HG03066 (cell line): ENCODE data around the gene POFUT2.

Experiments used
- ATAC-seq: cut with Tn5 transposase; IDR thresholded peaks from one replicate; pipeline ENCODE4 v1.9.1; 2021; ENCODE audit warnings: low read depth; ENCODE audit not compliant: unreplicated experiment

The POFUT2 gene

DNA sequence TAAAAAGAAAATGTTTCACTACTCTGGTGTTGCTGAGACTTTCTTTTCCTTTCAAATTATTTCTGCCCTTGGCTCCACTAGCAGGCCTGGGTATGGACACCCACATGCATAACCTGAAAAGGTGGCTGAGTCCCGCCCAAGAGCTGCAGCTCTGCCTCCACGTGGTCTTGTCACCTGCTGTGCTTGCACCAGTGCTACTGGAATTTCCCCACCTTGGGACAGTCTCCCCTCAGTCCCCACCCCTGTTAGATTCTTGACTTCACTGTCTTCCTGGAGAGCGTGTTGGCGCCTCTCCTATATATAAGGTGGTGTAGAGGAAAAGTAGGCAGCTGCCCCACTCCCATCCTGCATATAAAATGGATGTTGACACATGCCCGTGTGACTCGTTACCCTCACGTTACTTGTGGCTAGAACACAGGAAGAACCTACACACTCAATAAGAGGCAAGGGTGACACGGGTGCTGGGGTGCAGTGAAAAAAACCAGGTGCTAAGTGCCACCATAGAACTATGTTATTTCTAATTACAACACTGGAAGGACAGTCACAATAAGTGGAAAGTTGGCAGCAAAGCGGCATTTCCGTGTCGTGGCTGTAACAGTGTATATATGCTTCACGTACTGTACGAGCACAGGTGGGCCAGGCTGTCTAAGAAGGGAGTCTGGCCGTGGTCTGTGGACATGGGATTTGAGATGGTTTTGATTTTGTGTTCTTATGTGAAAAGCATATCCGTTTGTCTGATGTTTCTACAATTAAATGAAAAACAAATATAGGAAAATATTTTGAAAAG is 61.0 kb downstream of the POFUT2 start:
- no peak for ATAC-seq

DNA sequence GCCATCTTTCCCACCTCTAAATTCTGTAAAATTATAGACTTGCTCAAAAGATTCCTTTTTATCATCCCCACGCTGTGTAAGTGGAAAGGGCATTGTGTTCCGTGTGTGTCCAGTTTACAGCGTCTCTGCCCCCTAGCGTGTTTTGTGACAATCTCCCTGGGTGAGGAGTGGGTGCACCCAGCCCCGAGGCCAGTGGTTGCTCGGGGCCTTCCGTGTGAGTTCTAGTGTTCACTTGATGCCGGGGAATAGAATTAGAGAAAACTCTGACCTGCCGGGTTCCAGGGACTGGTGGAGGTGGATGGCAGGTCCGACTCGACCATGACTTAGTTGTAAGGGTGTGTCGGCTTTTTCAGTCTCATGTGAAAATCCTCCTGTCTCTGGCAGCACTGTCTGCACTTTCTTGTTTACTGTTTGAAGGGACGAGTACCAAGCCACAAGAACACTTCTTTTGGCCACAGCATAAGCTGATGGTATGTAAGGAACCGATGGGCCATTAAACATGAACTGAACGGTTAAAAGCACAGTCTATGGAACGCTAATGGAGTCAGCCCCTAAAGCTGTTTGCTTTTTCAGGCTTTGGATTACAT is 61.9 kb downstream of the POFUT2 start:
- ATAC-seq, result no peak

DNA sequence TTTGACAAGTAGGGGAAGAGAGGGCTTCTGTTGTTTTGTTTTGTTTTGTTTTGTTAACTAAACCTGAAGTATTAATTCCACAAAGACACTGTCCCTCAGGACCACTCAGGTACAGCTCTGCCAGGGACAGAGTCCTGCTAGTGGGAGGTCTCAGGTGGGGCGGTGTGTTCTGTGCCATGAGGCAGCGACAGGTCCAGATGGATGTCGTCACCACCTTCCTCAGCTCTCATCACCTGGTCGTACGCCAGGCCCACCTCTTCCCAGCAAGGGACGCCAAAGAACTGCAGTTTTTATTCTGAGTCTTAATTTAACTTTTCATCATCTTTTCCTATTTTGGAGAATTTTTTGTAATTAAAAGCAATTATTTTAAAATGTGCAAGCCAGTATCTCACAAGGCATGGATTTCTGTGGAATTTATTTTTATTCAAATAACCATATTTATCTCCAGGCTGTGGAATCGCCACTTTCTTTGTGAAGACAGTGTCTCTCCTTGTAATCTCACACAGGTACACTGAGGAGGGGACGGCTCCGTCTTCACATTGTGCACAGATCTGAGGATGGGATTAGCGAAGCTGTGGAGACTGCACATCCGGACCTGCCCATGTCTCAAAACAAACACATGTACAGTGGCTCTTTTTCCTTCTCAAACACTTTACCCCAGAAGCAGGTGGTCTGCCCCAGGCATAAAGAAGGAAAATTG is 62.5 kb downstream of the POFUT2 start:
- no peak for ATAC-seq

DNA sequence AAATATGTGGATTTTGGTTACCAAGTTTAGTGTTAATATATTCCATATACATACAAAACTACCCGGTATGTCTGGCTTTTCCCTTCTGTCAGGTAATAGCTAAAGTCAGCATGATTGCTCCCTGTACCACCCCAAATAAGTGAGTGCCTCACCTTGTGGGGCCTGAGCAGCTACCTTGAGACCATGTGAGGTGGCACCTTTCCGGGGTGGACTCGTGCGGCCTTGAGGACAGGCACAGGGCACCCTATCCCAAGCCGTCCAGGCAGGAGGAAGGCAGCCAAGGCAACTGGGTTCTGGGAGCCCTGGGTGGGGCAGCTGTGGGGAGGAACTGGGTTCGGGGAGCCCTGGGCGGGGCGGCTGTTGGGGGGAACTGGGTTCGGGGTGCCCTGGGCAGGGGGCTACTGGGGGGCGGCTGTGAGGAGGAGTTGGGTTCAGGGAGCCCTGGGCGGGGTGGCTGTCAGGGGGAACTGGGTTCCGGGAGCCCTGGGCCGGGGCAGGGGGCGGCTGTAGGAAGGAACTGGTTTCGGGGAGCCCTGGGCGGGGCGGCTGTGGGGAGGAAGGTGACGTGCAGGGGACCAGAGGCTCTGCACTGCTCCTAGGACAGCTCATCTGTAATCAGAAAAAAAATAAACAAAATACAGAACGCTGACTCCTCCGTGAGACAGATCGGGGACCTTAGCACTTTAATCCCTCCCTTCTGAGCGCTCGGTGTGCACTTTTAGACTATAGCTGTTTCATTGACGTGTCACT is 63.3 kb downstream of the POFUT2 start:
- no peak for ATAC-seq

DNA sequence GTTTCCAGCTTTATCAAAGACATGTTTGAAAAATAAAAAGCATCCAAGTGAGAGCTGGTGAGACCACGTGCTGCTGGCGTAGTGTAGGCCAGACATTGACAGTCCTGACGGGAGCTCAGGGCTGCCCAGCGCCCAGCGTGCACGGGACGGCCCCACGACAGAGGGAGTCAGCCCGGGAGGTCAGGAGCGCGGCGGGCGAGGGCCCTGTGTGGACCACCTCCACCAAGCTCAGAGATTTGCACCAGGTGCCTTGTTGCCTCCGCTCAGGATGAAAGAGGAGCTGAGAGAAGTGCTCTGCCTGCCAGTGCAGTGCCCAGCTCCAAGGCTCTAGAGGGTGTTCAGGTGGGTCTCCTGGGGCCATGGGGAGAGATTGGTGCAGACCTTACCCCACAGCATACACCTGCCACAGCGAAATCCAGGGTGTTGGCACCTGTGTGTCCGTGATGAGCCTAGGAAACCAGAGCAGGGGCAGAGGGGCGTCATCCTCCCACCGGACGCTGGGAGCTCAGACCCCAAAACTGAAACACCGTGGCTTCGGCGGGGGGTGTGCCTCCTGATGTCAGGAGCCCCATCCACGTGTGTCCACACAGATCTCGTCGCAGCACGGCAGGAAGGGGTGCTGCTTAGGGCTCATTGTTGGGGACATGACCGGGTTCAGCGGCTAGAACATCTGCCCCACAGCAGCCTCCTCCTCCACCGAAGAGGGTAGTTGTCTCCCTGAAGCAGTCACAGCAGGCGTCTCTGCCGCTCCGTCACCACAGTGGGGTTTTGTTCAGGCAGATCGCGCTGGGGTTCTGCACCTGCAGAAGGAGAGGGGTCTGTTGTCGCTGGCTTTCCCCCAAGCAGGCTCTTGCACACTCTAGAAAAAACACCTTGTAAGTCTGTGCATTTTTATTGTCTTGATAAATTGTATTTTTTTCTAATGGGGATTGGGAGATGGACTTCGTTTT is 64.2 kb downstream of the POFUT2 start:
- ATAC-seq, result no peak

DNA sequence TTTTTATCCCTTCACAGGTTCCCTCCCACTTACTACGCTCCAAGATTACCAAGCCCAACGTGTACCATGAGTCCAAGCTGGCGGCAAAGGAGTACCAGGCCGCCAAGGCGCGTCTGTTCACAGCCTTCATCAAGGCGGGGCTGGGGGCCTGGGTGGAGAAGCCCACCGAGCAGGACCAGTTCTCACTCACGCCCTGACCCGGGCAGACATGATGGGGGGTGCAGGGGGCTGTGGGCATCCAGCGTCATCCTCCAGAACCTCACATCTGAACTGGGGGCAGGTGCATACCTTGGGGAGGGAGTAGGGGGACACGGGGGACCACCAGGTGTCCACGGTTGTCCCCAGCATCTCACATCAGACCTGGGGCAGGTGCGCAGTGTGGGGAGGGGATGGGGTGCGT is 65.7 kb downstream of the POFUT2 start:
- no peak for ATAC-seq

DNA sequence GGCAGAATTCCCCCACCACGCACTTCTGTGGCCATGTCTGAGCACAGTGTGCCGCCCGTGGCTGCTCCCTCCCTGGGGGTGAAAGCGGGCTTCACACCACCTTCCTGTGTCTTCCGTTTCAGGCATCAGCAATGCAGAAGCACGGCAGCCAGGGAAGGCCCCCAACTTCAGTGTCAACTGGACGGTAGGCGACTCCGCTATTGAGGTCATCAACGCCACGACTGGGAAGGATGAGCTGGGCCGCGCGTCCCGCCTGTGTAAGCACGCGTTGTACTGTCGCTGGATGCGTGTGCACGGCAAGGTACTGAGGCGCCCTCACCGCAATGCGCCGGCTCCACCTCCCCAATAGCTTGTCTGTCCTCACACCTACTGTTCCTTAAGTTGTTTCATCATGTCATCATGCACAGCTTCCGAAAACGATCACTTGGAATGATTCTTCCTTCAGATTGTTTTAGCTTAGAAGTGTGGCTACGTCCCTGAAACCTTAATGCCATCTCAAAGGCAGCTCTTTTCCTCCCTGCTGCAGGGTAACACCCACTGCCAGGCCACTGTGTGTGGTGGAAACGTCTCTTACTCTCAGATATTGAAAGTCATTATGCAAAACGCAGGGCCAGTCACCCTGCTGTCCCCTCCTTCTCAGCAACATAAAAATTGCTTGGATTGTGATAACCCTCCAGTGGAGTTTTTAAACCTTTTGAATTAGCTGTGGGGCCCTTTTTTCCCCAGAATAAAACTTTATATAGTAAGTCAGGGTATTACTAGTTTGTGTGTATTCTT is 66.8 kb downstream of the POFUT2 start:
- no peak for ATAC-seq

DNA sequence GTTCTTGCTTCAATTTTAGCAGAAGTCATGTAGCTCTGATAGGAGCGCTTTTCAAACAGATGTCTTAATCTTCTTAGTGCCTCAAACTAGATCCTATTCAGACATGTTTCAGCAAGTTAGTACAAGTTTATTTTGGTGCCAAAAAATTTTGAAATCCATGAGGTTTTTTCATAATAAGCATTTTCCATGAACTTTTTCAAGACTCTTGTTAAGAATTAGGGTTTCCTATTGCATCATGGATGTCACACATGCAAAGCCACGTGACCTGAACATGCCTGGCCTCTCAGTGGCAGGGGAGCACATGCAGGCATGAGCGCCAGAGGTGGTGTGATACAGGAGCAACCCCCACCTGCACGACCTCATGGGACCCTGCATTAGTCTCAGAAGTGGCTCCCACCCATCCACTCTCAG is 67.6 kb downstream of the POFUT2 start:
- ATAC-seq, result no peak

DNA sequence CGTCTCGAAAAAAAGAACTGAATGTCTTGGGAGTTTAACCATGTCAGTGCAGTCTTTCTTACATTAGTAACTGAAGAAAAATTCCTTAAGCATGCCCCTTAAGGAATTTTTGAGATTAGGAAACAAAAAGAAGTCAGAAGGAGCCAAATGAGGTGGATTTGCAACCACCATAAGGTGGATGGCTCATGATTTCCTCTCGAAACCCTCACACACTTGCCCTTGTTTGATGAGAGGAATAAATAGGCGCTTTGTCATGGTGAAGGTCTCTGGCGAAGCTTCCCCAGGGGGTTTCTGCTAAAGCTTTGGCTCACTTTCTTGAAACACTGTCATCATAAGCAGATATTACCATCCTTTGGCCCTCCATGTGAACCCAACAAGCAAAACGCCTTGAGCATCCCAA is 68.2 kb downstream of the POFUT2 start:
- ATAC-seq, result no peak

DNA sequence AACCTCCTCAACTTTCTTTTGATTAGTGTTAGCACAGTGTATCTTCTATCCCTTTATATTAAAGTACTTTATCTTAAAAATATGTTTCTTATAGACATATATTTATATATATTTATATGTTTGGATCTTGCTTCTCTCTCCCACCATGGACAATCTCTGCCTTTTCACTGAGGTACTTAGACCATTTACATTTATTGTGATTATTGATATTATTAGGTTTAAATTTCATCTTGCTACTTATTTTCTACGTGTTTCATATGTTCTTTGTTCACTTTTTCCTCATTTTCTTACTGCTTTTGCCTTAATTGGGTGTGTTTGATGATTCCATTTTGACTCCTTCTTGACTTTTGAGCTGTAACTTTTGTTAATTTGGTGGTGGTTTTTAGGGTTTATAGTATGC is 70.7 kb downstream of the POFUT2 start:
- ATAC-seq, result no peak

DNA sequence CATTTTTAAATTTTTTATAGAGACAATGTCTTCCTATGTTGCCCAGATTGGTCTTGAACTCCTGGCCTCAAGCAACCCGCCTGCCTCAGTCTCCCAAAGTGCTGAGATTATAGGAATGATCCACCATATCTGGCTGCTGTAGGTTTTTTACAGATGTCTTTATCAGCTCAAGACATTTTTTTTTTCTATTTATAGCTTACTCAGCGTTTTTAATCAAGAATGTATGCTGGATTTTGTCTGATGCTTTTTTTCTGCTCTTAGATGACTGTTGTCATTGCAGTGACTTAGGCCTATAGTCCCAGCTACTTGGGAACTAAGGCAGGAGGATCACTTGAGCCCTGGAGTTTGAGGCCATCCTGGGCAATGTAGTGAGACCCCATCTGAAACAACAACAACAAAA is 72.5 kb downstream of the POFUT2 start:
- no peak for ATAC-seq
